Activated B cell treated with CpG ODN at 0.5 μM for 24 hours (primary cell): ENCODE measurements around the gene GALNT17. TPM values are rescaled to one million over a fixed set of nuclear protein-coding genes. Genes with fewer than 3 reads are reported as not detected.

Source experiments
- ATAC-seq: fragments of 200-7000 bp; cut with Tn5 transposase; one replicate; pipeline ENCODE4 v1.10.0; 2021; ENCODE audit warnings: low read depth, mild to moderate bottlenecking, moderate library complexity
- CTCF ChIA-PET: fragments of 350-600 bp; sonication (Branson Sonifier 250); formaldehyde crosslinking; loops from one replicate; lab custom pipeline; 2021; ENCODE audit warnings: antibody characterized with exemption; lab: Charles Lee
- POLR2A ChIA-PET: fragments of 350-600 bp; sonication (Branson Sonifier 250); formaldehyde crosslinking; loops from one replicate; lab custom pipeline; 2021; ENCODE audit warnings: antibody characterized with exemption; lab: Charles Lee
- DNase-seq: peaks from one replicate; pipeline ENCODE4 v3.0.0; 2022
- H3K27ac Mint-ChIP-seq: one replicate; pipeline ENCODE4 v1.8.0; 2020; ENCODE audit warnings: mixed read lengths
- H3K27me3 Mint-ChIP-seq: one replicate; pipeline ENCODE4 v1.8.0; 2021; ENCODE audit warnings: mixed read lengths
- H3K36me3 Mint-ChIP-seq: one replicate; pipeline ENCODE4 v1.8.0; 2021; ENCODE audit warnings: low read depth, mixed read lengths
- H3K4me1 Mint-ChIP-seq: one replicate; pipeline ENCODE4 v1.8.0; 2021; ENCODE audit warnings: mixed read lengths
- H3K4me3 Mint-ChIP-seq: one replicate; pipeline ENCODE4 v1.8.0; 2020; ENCODE audit warnings: mild to moderate bottlenecking, mixed read lengths
- H3K9me3 Mint-ChIP-seq: one replicate; pipeline ENCODE4 v1.8.0; 2020; ENCODE audit warnings: mixed read lengths
- CTCF ChIP-seq: fragments of 200-600 bp; IDR thresholded peaks from one replicate; pipeline ENCODE4 v1.8.0; 2022; ENCODE audit warnings: antibody characterized with exemption, mild to moderate bottlenecking
- intact Hi-C: fragments of 100-400 bp; cut with micrococcal nuclease; formaldehyde crosslinking; loops from one replicate; pipeline ENCODE4 v1.15.1; 2024
- total RNA-seq: library from RNA; stranded (reverse); gene quantifications from 2 replicates; pipeline ENCODE4 v1.2.3, GENCODE V29; 2022

GALNT17 gene
- total RNA-seq, 1 donor from 2014 or later = not detected

- Mint-ChIP-seq H3K4me3 (no peak overlapping the region), H3K9me3 (no peaks in the 10 kb centered on the region), H3K36me3 (no peaks in the 10 kb centered on the region), H3K27ac (no peak overlapping the region), H3K27me3 (no peaks in the 10 kb centered on the region), H3K4me1 (no peaks in the 10 kb centered on the region)
- TF ChIP-seq CTCF = no peak
- DNase-seq (no peak), ATAC-seq (no peak)
- ChIA-PET CTCF (no interaction called here), POLR2A (no interaction called here)
- intact Hi-C loops = no loop called here
Measured at GRCh38 chr7:71301167-71301566, 169.2 kb downstream of the GALNT17 start.

- DNase-seq (no peak), ATAC-seq (no peak)
- TF ChIP-seq CTCF = no peak
- Mint-ChIP-seq H3K36me3 (no peaks in the 10 kb centered on the region), H3K4me1 (no peaks in the 10 kb centered on the region), H3K27me3 (no peaks in the 10 kb centered on the region), H3K27ac (no peak overlapping the region), H3K9me3 (peaks cover 4% of the 10 kb centered on the region), H3K4me3 (no peak overlapping the region)
- ChIA-PET POLR2A (no interaction called here), CTCF (no interaction called here)
- intact Hi-C loops = no loop called here
Measured at GRCh38 chr7:71303566-71303965, 171.6 kb downstream of the GALNT17 start.

- Mint-ChIP-seq H3K27ac (no peak overlapping the region), H3K4me1 (no peaks in the 10 kb centered on the region), H3K4me3 (no peak overlapping the region), H3K36me3 (no peaks in the 10 kb centered on the region), H3K27me3 (no peaks in the 10 kb centered on the region), H3K9me3 (peaks cover 10% of the 10 kb centered on the region)
- ATAC-seq = no peak
- intact Hi-C loops = no loop called here
- no peak for DNase-seq
- ChIA-PET CTCF (no interaction called here), POLR2A (no interaction called here)
- no peak for TF ChIP-seq CTCF
Measured at GRCh38 chr7:71308096-71308495, 176.2 kb downstream of the GALNT17 start.

- intact Hi-C loops = no loop called here
- no peak for DNase-seq
- no peaks in the 10 kb centered on the region for H3K4me1 Mint-ChIP-seq
- POLR2A ChIA-PET = no interaction called here
- no peak overlapping the region for H3K4me3 Mint-ChIP-seq
- no peaks in the 10 kb centered on the region for H3K27me3 Mint-ChIP-seq
- H3K27ac Mint-ChIP-seq = no peak overlapping the region
- TF ChIP-seq CTCF = no peak
- ATAC-seq = no peak
- no peaks in the 10 kb centered on the region for H3K36me3 Mint-ChIP-seq
- CTCF ChIA-PET = no interaction called here
- peaks cover 14% of the 10 kb centered on the region for H3K9me3 Mint-ChIP-seq
Measured at GRCh38 chr7:71311576-71311975, 179.6 kb downstream of the GALNT17 start.

GRCh38 chr7:71312755-71313490 lies 181.0 kb downstream of the GALNT17 start:
- H3K27me3 Mint-ChIP-seq = no peaks in the 10 kb centered on the region
- ATAC-seq = no peak
- no peaks in the 10 kb centered on the region for H3K4me1 Mint-ChIP-seq
- intact Hi-C loops = no loop called here
- no peak overlapping the region for H3K4me3 Mint-ChIP-seq
- peaks cover 12% of the 10 kb centered on the region for H3K9me3 Mint-ChIP-seq
- no peak for DNase-seq
- no peaks in the 10 kb centered on the region for H3K36me3 Mint-ChIP-seq
- ChIA-PET CTCF (no interaction called here), POLR2A (no interaction called here)
- H3K27ac Mint-ChIP-seq = no peak overlapping the region
- TF ChIP-seq CTCF = no peak
